ENCODE data around the gene CACFD1.

DNA sequence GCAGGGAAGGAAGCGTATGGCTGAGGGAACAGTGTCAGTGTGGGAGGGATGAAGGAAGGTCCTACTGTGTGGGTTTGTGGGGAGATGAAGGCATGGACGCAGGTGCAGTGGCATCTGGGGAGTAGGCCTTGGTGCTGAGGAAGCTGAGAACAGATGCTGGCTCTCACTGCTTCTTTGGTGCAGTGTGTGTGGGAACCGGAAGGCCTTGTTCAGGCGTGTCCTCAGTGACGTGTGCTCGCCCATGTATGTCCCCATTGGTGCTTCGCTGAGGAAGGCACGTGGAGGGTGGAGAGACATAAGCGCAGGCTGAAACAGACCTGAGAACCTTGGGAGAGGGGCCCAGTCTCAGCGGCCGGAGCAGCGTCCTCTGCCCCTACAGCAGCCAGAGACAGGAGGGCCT is 18.9 kb upstream of the CACFD1 start:
- TF ChIP-seq, protein P1, sequence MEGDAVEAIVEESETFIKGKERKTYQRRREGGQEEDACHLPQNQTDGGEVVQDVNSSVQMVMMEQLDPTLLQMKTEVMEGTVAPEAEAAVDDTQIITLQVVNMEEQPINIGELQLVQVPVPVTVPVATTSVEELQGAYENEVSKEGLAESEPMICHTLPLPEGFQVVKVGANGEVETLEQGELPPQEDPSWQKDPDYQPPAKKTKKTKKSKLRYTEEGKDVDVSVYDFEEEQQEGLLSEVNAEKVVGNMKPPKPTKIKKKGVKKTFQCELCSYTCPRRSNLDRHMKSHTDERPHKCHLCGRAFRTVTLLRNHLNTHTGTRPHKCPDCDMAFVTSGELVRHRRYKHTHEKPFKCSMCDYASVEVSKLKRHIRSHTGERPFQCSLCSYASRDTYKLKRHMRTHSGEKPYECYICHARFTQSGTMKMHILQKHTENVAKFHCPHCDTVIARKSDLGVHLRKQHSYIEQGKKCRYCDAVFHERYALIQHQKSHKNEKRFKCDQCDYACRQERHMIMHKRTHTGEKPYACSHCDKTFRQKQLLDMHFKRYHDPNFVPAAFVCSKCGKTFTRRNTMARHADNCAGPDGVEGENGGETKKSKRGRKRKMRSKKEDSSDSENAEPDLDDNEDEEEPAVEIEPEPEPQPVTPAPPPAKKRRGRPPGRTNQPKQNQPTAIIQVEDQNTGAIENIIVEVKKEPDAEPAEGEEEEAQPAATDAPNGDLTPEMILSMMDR (IDR thresholded peaks at IDR 0.05), result no peak
- TF ChIP-seq ZFX (IDR thresholded peaks at IDR 0.05; ENCODE audit: borderline replicate concordance), result no peak
